PC-3 (cell line): Measurements from ENCODE around the gene DALRD3.

Experiments used
- CTCF ChIP-seq: fragments of 300-600 bp; sonication (generic); conservative IDR thresholded peaks from 2 replicates; pipeline ENCODE4 v1.5.1; 2017; ENCODE audit warnings: antibody characterized with exemption, low read depth, mild to moderate bottlenecking, low read length
- EZH2phosphoT487 ChIP-seq: fragments of 300-600 bp; sonication (generic); IDR thresholded peaks from 2 replicates; pipeline ENCODE4 v1.6.1; 2018; ENCODE audit warnings: mild to moderate bottlenecking, antibody characterized with exemption, low read length, borderline replicate concordance

GRCh38 chr3:48982686-48983085 is 35.7 kb downstream of the DALRD3 start:
- no peak for TF ChIP-seq CTCF
- no peak for TF ChIP-seq EZH2phosphoT487
